ENCODE results near the gene RAB33A. TPM values are rescaled to one million over a fixed set of nuclear protein-coding genes. Genes with fewer than 3 reads are reported as not detected.

The RAB33A gene
- total and polyA plus RNA-seq, 2 donors (not counting 1 experiment from before 2014, with no cell fraction given): 2.8 to 18.3 TPM

DNA sequence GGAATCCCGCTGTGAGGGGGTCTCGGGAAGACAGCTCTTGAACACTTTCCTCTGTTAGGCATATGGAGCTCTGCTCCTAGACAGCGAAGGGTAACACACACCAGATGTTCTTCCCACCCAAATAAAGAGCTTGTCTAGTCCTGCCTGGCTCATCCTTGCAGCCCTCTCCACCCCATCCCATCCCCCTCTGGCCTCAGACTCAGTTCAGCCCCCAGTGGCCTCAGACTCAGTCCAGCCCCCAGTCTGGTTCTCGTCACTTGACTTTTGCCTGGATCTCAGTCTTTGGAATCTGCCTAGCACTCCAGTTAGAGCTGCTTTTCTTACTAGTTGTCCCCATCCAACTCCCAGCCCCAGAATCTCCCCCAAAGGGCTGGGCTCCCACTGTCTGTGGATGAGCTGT lies 14.9 kb downstream of the RAB33A start:
- DNase-seq (ENCODE audit: low read depth in 2 of 2): no peak
- H3K36me3 ChIP-seq (ENCODE audit: control insufficient read depth, insufficient read depth, low read length): no peaks in the 10 kb centered on the region

DNA sequence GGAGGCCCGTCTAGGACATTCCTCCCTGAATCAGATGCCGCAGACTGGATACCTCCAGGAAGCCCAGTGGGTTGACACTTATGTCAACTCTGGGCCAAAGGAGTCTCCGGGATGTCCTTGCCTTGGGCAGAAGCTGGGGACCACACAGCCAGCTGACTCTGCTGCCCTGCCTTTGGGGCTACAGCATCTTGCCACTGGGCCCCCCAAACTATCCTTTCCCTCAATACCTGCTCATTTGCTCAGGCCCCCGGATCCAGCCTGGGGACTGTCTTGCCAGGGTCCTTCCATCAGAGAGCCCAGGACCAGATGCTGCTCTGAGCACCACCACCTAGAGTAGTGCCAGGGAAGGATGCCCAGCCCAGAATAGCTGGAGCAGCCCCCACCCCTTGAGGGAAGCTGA lies 19.0 kb downstream of the RAB33A start:
- Histone ChIP-seq H3K4me1 (ENCODE audit: control insufficient read depth, extremely low read depth, insufficient read depth, low read length) (no peaks in the 10 kb centered on the region), H3K9me3 (ENCODE audit: control insufficient read depth, insufficient read depth, low read depth, low read length) (no peaks in the 10 kb centered on the region), H4K20me1 (ENCODE audit: control insufficient read depth, extremely low read depth, insufficient read depth, low read length) (no peaks in the 10 kb centered on the region), H3K4me3 (replicated peaks in 1 of 4; ENCODE audit: control extremely low read depth in 1 of 4, insufficient read depth in 1 of 4, low read depth in 3 of 4, low read length in 4 of 4) (no peak overlapping the region), H2AFZ (ENCODE audit: low read length) (no peak overlapping the region), H3K27me3 (ENCODE audit: control insufficient read depth, insufficient read depth, low read length) (no peaks in the 10 kb centered on the region), H3K9ac (ENCODE audit: insufficient read depth, low read length) (no peak overlapping the region), H3K79me2 (ENCODE audit: control insufficient read depth, insufficient read depth, low read length) (no peaks in the 10 kb centered on the region), H3K27ac (ENCODE audit: insufficient read depth, low read length) (no peak overlapping the region), H3K36me3 (ENCODE audit: control insufficient read depth, insufficient read depth, low read length) (no peaks in the 10 kb centered on the region), H3K4me2 (ENCODE audit: extremely low read depth, insufficient read depth, low read length) (no peak overlapping the region)
- TF ChIP-seq, protein P1, sequence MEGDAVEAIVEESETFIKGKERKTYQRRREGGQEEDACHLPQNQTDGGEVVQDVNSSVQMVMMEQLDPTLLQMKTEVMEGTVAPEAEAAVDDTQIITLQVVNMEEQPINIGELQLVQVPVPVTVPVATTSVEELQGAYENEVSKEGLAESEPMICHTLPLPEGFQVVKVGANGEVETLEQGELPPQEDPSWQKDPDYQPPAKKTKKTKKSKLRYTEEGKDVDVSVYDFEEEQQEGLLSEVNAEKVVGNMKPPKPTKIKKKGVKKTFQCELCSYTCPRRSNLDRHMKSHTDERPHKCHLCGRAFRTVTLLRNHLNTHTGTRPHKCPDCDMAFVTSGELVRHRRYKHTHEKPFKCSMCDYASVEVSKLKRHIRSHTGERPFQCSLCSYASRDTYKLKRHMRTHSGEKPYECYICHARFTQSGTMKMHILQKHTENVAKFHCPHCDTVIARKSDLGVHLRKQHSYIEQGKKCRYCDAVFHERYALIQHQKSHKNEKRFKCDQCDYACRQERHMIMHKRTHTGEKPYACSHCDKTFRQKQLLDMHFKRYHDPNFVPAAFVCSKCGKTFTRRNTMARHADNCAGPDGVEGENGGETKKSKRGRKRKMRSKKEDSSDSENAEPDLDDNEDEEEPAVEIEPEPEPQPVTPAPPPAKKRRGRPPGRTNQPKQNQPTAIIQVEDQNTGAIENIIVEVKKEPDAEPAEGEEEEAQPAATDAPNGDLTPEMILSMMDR (conservative IDR thresholded peaks at IDR 0.05 in 1 of 2, IDR thresholded peaks at IDR 0.05 in 1 of 2; ENCODE audit: low read depth in 1 of 2, low read length in 2 of 2): no peak
- no peak for TF ChIP-seq EZH2 (IDR thresholded peaks at IDR 0.05; ENCODE audit: low read length, missing control alignments)
- no peak for DNase-seq (ENCODE audit: low read depth in 2 of 2)

More for the DNA sequence above, 14.9 kb downstream of the RAB33A start:
- TF ChIP-seq, protein P1 (conservative IDR thresholded peaks at IDR 0.05 in 1 of 2, IDR thresholded peaks at IDR 0.05 in 1 of 2; ENCODE audit: low read depth in 1 of 2, low read length in 2 of 2): no peak
- no peak for TF ChIP-seq EZH2 (IDR thresholded peaks at IDR 0.05; ENCODE audit: low read length, missing control alignments)
- no peaks in the 10 kb centered on the region for H3K79me2 ChIP-seq (ENCODE audit: control insufficient read depth, insufficient read depth, low read length)
- no peak overlapping the region for H3K4me2 ChIP-seq (ENCODE audit: extremely low read depth, insufficient read depth, low read length)
- H3K27me3 ChIP-seq (ENCODE audit: control insufficient read depth, insufficient read depth, low read length): no peaks in the 10 kb centered on the region
- no peaks in the 10 kb centered on the region for H3K4me1 ChIP-seq (ENCODE audit: control insufficient read depth, extremely low read depth, insufficient read depth, low read length)
- H3K27ac ChIP-seq (ENCODE audit: insufficient read depth, low read length): no peak overlapping the region
- H3K4me3 ChIP-seq (replicated peaks in 1 of 4; ENCODE audit: control extremely low read depth in 1 of 4, insufficient read depth in 1 of 4, low read depth in 3 of 4, low read length in 4 of 4): no peak overlapping the region
- H2AFZ ChIP-seq (ENCODE audit: low read length): no peak overlapping the region
- no peaks in the 10 kb centered on the region for H3K9me3 ChIP-seq (ENCODE audit: control insufficient read depth, insufficient read depth, low read depth, low read length)
- no peak overlapping the region for H3K9ac ChIP-seq (ENCODE audit: insufficient read depth, low read length)
- no peaks in the 10 kb centered on the region for H4K20me1 ChIP-seq (ENCODE audit: control insufficient read depth, extremely low read depth, insufficient read depth, low read length)

DNA sequence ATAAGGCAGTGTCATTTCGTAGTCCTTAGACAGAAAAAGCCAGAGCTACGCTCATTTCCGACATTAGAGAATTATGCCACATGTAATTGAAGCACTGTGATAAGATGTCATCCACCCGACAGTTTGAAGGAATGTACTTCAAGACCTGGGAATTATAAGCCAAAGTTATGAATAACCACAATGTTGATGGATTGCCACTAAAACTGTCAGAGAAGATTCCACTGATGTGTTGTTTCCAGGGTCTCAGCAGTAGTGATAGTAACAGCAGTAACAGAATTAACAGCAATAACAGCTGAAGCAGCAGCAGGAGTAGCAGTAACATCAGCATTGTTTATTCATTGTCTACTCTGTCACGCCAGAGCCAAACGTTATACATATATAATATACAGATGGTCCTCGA lies 24.7 kb downstream of the RAB33A start:
- Histone ChIP-seq H3K4me1 (ENCODE audit: control insufficient read depth, extremely low read depth, insufficient read depth, low read length) (no peaks in the 10 kb centered on the region), H2AFZ (ENCODE audit: low read length) (no peak overlapping the region), H3K27me3 (ENCODE audit: control insufficient read depth, insufficient read depth, low read length) (no peaks in the 10 kb centered on the region), H3K36me3 (ENCODE audit: control insufficient read depth, insufficient read depth, low read length) (no peaks in the 10 kb centered on the region), H3K4me2 (ENCODE audit: extremely low read depth, insufficient read depth, low read length) (no peak overlapping the region), H3K79me2 (ENCODE audit: control insufficient read depth, insufficient read depth, low read length) (no peaks in the 10 kb centered on the region), H3K9ac (ENCODE audit: insufficient read depth, low read length) (no peak overlapping the region), H3K4me3 (replicated peaks in 1 of 4; ENCODE audit: control extremely low read depth in 1 of 4, insufficient read depth in 1 of 4, low read depth in 3 of 4, low read length in 4 of 4) (no peak overlapping the region), H3K9me3 (ENCODE audit: control insufficient read depth, insufficient read depth, low read depth, low read length) (no peaks in the 10 kb centered on the region), H4K20me1 (ENCODE audit: control insufficient read depth, extremely low read depth, insufficient read depth, low read length) (no peaks in the 10 kb centered on the region), H3K27ac (ENCODE audit: insufficient read depth, low read length) (no peak overlapping the region)
- TF ChIP-seq EZH2 (IDR thresholded peaks at IDR 0.05; ENCODE audit: low read length, missing control alignments): no peak
- TF ChIP-seq, protein P1 (conservative IDR thresholded peaks at IDR 0.05 in 1 of 2, IDR thresholded peaks at IDR 0.05 in 1 of 2; ENCODE audit: low read depth in 1 of 2, low read length in 2 of 2): no peak
- peak in 1 of 2 donors; percentile 5 for DNase-seq (ENCODE audit: low read depth in 2 of 2)

Data from fibroblast of lung (primary cell).